HCT116 (cell line): ENCODE measurements around the gene NRXN2.

Experiments
- CEBPB ChIP-seq: IDR thresholded peaks from 2 replicates; pipeline ENCODE4 v1.6.1; 2012; ENCODE audit warnings: low read depth
- CTCF ChIP-seq, 3 experiments: fragments of 200-600 bp in 1 of 3; sonication (generic) in 1 of 3; IDR thresholded peaks in 2 of 3; conservative IDR thresholded peaks in 1 of 3; 2 replicates each; pipeline ENCODE4 v1.5.1; 2012 to 2017; ENCODE audit warnings: low read depth in 2 of 3, low read length in 2 of 3, antibody characterized with exemption in 1 of 3, borderline replicate concordance in 1 of 3, control low read depth in 1 of 3, mild to moderate bottlenecking in 1 of 3, mixed read lengths in 1 of 3, mixed run types in 1 of 3, moderate library complexity in 1 of 3; ENCODE audit not compliant: insufficient read depth in 1 of 3
- EGR1 ChIP-seq: IDR thresholded peaks from 2 replicates; pipeline ENCODE4 v1.6.1; 2012; ENCODE audit warnings: low read depth
- ELF1 ChIP-seq: IDR thresholded peaks from 2 replicates; pipeline ENCODE4 v1.6.1; 2012; ENCODE audit warnings: low read depth, borderline replicate concordance
- EZH2 ChIP-seq: fragments of 200-600 bp; sonication (generic); IDR thresholded peaks from 2 replicates; pipeline ENCODE4 v1.6.1; 2017; ENCODE audit warnings: antibody characterized with exemption, mixed run types
- EZH2phosphoT487 ChIP-seq: fragments of 200-600 bp; IDR thresholded peaks from 2 replicates; pipeline ENCODE4 v1.6.1; 2018; ENCODE audit warnings: antibody characterized with exemption, borderline replicate concordance
- JUND ChIP-seq: IDR thresholded peaks from 2 replicates; pipeline ENCODE4 v1.6.1; 2012
- POLR2A ChIP-seq: IDR thresholded peaks from 2 replicates; pipeline ENCODE4 v1.7.0; 2011; ENCODE audit warnings: borderline replicate concordance; ENCODE audit not compliant: insufficient read depth, insufficient read length; ENCODE audit errors: extremely low read depth
- POLR2AphosphoS5 ChIP-seq: IDR thresholded peaks from 2 replicates; pipeline ENCODE4 v1.6.1; 2011; ENCODE audit warnings: mild to moderate bottlenecking, low read depth, low read length, moderate library complexity
- RAD21 ChIP-seq: IDR thresholded peaks from 2 replicates; pipeline ENCODE4 v1.6.1; 2012; ENCODE audit warnings: low read depth, mild to moderate bottlenecking
- YY1 ChIP-seq: IDR thresholded peaks from 2 replicates; pipeline ENCODE4 v1.6.1; 2011; ENCODE audit warnings: low read length, low read depth, moderate library complexity, mild to moderate bottlenecking; ENCODE audit not compliant: insufficient replicate concordance; ENCODE audit errors: extremely low read depth
- ZBTB33 ChIP-seq: IDR thresholded peaks from 2 replicates; pipeline ENCODE4 v1.6.1; 2011; ENCODE audit warnings: mild to moderate bottlenecking, low read length, moderate library complexity; ENCODE audit not compliant: insufficient replicate concordance; ENCODE audit errors: extremely low read depth
- TF ChIP-seq, protein P1 (sequence below): IDR thresholded peaks from 2 replicates; pipeline ENCODE4 v1.6.1; 2012

DNA sequence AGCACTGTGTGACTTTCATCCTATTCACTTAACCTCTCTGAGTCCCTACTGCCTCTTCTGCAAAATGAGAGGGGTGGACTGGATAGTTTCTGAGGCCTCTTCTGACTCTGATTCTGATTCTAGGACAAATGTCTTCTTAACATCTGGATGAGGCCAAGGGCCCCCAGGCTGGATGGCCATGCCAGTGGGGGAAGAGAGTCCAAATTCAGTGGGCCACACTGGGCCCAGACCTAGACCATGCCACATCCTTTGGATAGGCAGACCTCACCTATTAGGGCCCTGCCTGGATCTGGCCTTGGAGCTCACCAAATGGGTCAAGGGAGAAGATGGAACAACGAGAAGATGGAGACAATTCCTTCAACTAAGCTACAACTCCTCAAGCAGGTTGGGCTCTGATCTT lies 24.6 kb downstream of the NRXN2 start:
- TF ChIP-seq POLR2AphosphoS5: no peak
- no peak for TF ChIP-seq EZH2
- no peak for TF ChIP-seq CTCF (IDR thresholded peaks at IDR 0.05 in 2 of 3, conservative IDR thresholded peaks at IDR 0.05 in 1 of 3; ENCODE audit: borderline replicate concordance in 1 of 3, insufficient read depth in 1 of 3, low read depth in 2 of 3, low read length in 2 of 3)
- no peak for TF ChIP-seq POLR2A
- no peak for TF ChIP-seq YY1
- TF ChIP-seq, protein P1, sequence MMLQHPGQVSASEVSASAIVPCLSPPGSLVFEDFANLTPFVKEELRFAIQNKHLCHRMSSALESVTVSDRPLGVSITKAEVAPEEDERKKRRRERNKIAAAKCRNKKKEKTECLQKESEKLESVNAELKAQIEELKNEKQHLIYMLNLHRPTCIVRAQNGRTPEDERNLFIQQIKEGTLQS: no peak
- no peak for TF ChIP-seq CEBPB
- no peak for TF ChIP-seq ZBTB33
- TF ChIP-seq JUND: no peak
- TF ChIP-seq RAD21: no peak
- no peak for TF ChIP-seq EGR1
- no peak for TF ChIP-seq EZH2phosphoT487
- TF ChIP-seq ELF1: no peak
